ENCODE results near the gene SDHA.
"Not testable (repeated sequence)": the region's sequence is repeated elsewhere in the genome, so short reads cannot be mapped to it uniquely, and the experiment has no call there.

Gene SDHA

GRCh38 chr5:297448-297847 is 79.3 kb downstream of the SDHA start:
- H3K27me3 ChIP-seq (ENCODE audit: control insufficient read depth in 3 of 3, insufficient read depth in 3 of 3, low read depth in 1 of 3, low read length in 3 of 3); DNase-seq (ENCODE audit: low spot score); H2BK15ac ChIP-seq (ENCODE audit: low read length); H3K9me3 ChIP-seq (replicated peaks in 1 of 2; ENCODE audit: control insufficient read depth in 2 of 2, insufficient read depth in 1 of 2, low read depth in 1 of 2, low read length in 2 of 2); H2AFZ ChIP-seq (ENCODE audit: low read length); H2AK5ac ChIP-seq (ENCODE audit: low read depth, low read length); H3K4me3 ChIP-seq (ENCODE audit: low read length in 2 of 2); H3K4ac ChIP-seq (ENCODE audit: low read length); H3K4me1 ChIP-seq (ENCODE audit: control insufficient read depth in 2 of 2, insufficient read depth in 1 of 2, low read depth in 1 of 2, low read length in 2 of 2); H3K23ac ChIP-seq (ENCODE audit: low read depth, low read length, poor library complexity); H3K27ac ChIP-seq (replicated peaks; ENCODE audit: low read length); H3K4me2 ChIP-seq (ENCODE audit: insufficient read depth, low read length, poor library complexity, severe bottlenecking); H3K9ac ChIP-seq (ENCODE audit: low read depth, low read length, poor library complexity); H2BK5ac ChIP-seq (ENCODE audit: low read length); H4K91ac ChIP-seq (ENCODE audit: low read depth, low read length, poor library complexity); H3K18ac ChIP-seq (ENCODE audit: low read length); H3K36me3 ChIP-seq (replicated peaks in 1 of 2; ENCODE audit: control insufficient read depth in 2 of 2, insufficient read depth in 2 of 2, low read length in 2 of 2); H2BK12ac ChIP-seq (ENCODE audit: low read length); H3K14ac ChIP-seq (ENCODE audit: low read length); H2BK120ac ChIP-seq (ENCODE audit: low read depth, low read length); H4K8ac ChIP-seq (ENCODE audit: low read depth, low read length); H3K79me1 ChIP-seq (ENCODE audit: low read depth, low read length): not testable (repeated sequence)
- no CpG with 5 or more reads among the region's 6 CpGs for WGBS, 2 donors (ENCODE audit: extremely low coverage in 2 of 2, insufficient read length in 2 of 2, insufficient replicate concordance in 1 of 2)

GRCh38 chr5:297991-298736 is 80.0 kb downstream of the SDHA start:
- no CpG with 5 or more reads among the region's 14 CpGs for WGBS, 2 donors (ENCODE audit: extremely low coverage in 2 of 2, insufficient read length in 2 of 2, insufficient replicate concordance in 1 of 2)

GRCh38 chr5:298737-299125 is 80.6 kb downstream of the SDHA start:
- H2AFZ ChIP-seq (ENCODE audit: low read length), result no peak overlapping the region
- no peaks in the 10 kb centered on the region for H3K4me1 ChIP-seq (ENCODE audit: control insufficient read depth in 2 of 2, insufficient read depth in 1 of 2, low read depth in 1 of 2, low read length in 2 of 2)
- no peak overlapping the region for H3K27ac ChIP-seq (replicated peaks; ENCODE audit: low read length)
- H3K18ac ChIP-seq (ENCODE audit: low read length), result no peak overlapping the region
- H2BK12ac ChIP-seq (ENCODE audit: low read length), result no peak overlapping the region
- no peak overlapping the region for H3K4me3 ChIP-seq (ENCODE audit: low read length in 2 of 2)
- H3K14ac ChIP-seq (ENCODE audit: low read length), result no peak overlapping the region
- H4K91ac ChIP-seq (ENCODE audit: low read depth, low read length, poor library complexity), result no peak overlapping the region
- H3K23ac ChIP-seq (ENCODE audit: low read depth, low read length, poor library complexity), result no peak overlapping the region
- H2AK5ac ChIP-seq (ENCODE audit: low read depth, low read length), result no peak overlapping the region
- H2BK120ac ChIP-seq (ENCODE audit: low read depth, low read length), result no peak overlapping the region
- H3K27me3 ChIP-seq (ENCODE audit: control insufficient read depth in 3 of 3, insufficient read depth in 3 of 3, low read depth in 1 of 3, low read length in 3 of 3), result no peaks in the 10 kb centered on the region
- H3K36me3 ChIP-seq (replicated peaks in 1 of 2; ENCODE audit: control insufficient read depth in 2 of 2, insufficient read depth in 2 of 2, low read length in 2 of 2), result no peaks in the 10 kb centered on the region
- no peaks in the 10 kb centered on the region for H3K79me1 ChIP-seq (ENCODE audit: low read depth, low read length)
- no peak for DNase-seq (ENCODE audit: low spot score)
- no peak overlapping the region for H3K4me2 ChIP-seq (ENCODE audit: insufficient read depth, low read length, poor library complexity, severe bottlenecking)
- H3K4ac ChIP-seq (ENCODE audit: low read length), result no peak overlapping the region
- no peak overlapping the region for H4K8ac ChIP-seq (ENCODE audit: low read depth, low read length)
- H3K9me3 ChIP-seq (replicated peaks in 1 of 2; ENCODE audit: control insufficient read depth in 2 of 2, insufficient read depth in 1 of 2, low read depth in 1 of 2, low read length in 2 of 2), result no peaks in the 10 kb centered on the region
- H2BK5ac ChIP-seq (ENCODE audit: low read length), result no peak overlapping the region
- no CpG with 5 or more reads among the region's 2 CpGs for WGBS, 2 donors (ENCODE audit: extremely low coverage in 2 of 2, insufficient read length in 2 of 2, insufficient replicate concordance in 1 of 2)
- H2BK15ac ChIP-seq (ENCODE audit: low read length), result no peak overlapping the region
- H3K9ac ChIP-seq (ENCODE audit: low read depth, low read length, poor library complexity), result no peak overlapping the region

More at GRCh38 chr5:297991-298736, 80.0 kb downstream of the SDHA start:
- H3K18ac ChIP-seq (ENCODE audit: low read length); H2AK5ac ChIP-seq (ENCODE audit: low read depth, low read length); H3K79me1 ChIP-seq (ENCODE audit: low read depth, low read length); H3K4me3 ChIP-seq (ENCODE audit: low read length in 2 of 2); H2AFZ ChIP-seq (ENCODE audit: low read length); DNase-seq (ENCODE audit: low spot score); H4K8ac ChIP-seq (ENCODE audit: low read depth, low read length); H3K4ac ChIP-seq (ENCODE audit: low read length); H3K4me1 ChIP-seq (ENCODE audit: control insufficient read depth in 2 of 2, insufficient read depth in 1 of 2, low read depth in 1 of 2, low read length in 2 of 2); H3K27ac ChIP-seq (replicated peaks; ENCODE audit: low read length); H3K36me3 ChIP-seq (replicated peaks in 1 of 2; ENCODE audit: control insufficient read depth in 2 of 2, insufficient read depth in 2 of 2, low read length in 2 of 2); H2BK5ac ChIP-seq (ENCODE audit: low read length); H3K9me3 ChIP-seq (replicated peaks in 1 of 2; ENCODE audit: control insufficient read depth in 2 of 2, insufficient read depth in 1 of 2, low read depth in 1 of 2, low read length in 2 of 2); H4K91ac ChIP-seq (ENCODE audit: low read depth, low read length, poor library complexity); H3K4me2 ChIP-seq (ENCODE audit: insufficient read depth, low read length, poor library complexity, severe bottlenecking); H2BK15ac ChIP-seq (ENCODE audit: low read length); H3K27me3 ChIP-seq (ENCODE audit: control insufficient read depth in 3 of 3, insufficient read depth in 3 of 3, low read depth in 1 of 3, low read length in 3 of 3); H2BK12ac ChIP-seq (ENCODE audit: low read length); H2BK120ac ChIP-seq (ENCODE audit: low read depth, low read length); H3K14ac ChIP-seq (ENCODE audit: low read length); H3K23ac ChIP-seq (ENCODE audit: low read depth, low read length, poor library complexity); H3K9ac ChIP-seq (ENCODE audit: low read depth, low read length, poor library complexity): not testable (repeated sequence)

GRCh38 chr5:299921-300320 is 81.8 kb downstream of the SDHA start:
- not testable (repeated sequence) for H3K36me3 ChIP-seq (replicated peaks in 1 of 2; ENCODE audit: control insufficient read depth in 2 of 2, insufficient read depth in 2 of 2, low read length in 2 of 2); H2BK15ac ChIP-seq (ENCODE audit: low read length); H2BK5ac ChIP-seq (ENCODE audit: low read length); H2AK5ac ChIP-seq (ENCODE audit: low read depth, low read length); H3K27me3 ChIP-seq (ENCODE audit: control insufficient read depth in 3 of 3, insufficient read depth in 3 of 3, low read depth in 1 of 3, low read length in 3 of 3); H3K9me3 ChIP-seq (replicated peaks in 1 of 2; ENCODE audit: control insufficient read depth in 2 of 2, insufficient read depth in 1 of 2, low read depth in 1 of 2, low read length in 2 of 2); DNase-seq (ENCODE audit: low spot score); H3K4ac ChIP-seq (ENCODE audit: low read length); H3K14ac ChIP-seq (ENCODE audit: low read length); H4K91ac ChIP-seq (ENCODE audit: low read depth, low read length, poor library complexity); H3K4me1 ChIP-seq (ENCODE audit: control insufficient read depth in 2 of 2, insufficient read depth in 1 of 2, low read depth in 1 of 2, low read length in 2 of 2); H4K8ac ChIP-seq (ENCODE audit: low read depth, low read length); H3K4me3 ChIP-seq (ENCODE audit: low read length in 2 of 2); H3K4me2 ChIP-seq (ENCODE audit: insufficient read depth, low read length, poor library complexity, severe bottlenecking); H3K27ac ChIP-seq (replicated peaks; ENCODE audit: low read length); H2BK120ac ChIP-seq (ENCODE audit: low read depth, low read length); H2BK12ac ChIP-seq (ENCODE audit: low read length); H3K9ac ChIP-seq (ENCODE audit: low read depth, low read length, poor library complexity); H3K79me1 ChIP-seq (ENCODE audit: low read depth, low read length); H2AFZ ChIP-seq (ENCODE audit: low read length); H3K23ac ChIP-seq (ENCODE audit: low read depth, low read length, poor library complexity); H3K18ac ChIP-seq (ENCODE audit: low read length)
- WGBS, 2 donors (ENCODE audit: extremely low coverage in 2 of 2, insufficient read length in 2 of 2, insufficient replicate concordance in 1 of 2), result no CpG with 5 or more reads among the region's 5 CpGs
